ENCODE measurements around the gene ANAPC10. TPM values are rescaled to one million over a fixed set of nuclear protein-coding genes. Genes with fewer than 3 reads are reported as not detected.
A peak's percentile ranks its signal among the peaks of the same experiment; 100 is the strongest.

Gene ANAPC10
- total and polyA plus RNA-seq, 10 donors, result 12.0 to 42.2 (median 19.2) TPM

GRCh38 chr4:144969821-144970220 lies 128.2 kb downstream of the ANAPC10 start:
- TF ChIP-seq POLR2A (IDR thresholded peaks at IDR 0.05) (no peak), POLR2AphosphoS5 (IDR thresholded peaks at IDR 0.05) (no peak), CTCF (IDR thresholded peaks at IDR 0.05 in 8 of 11, conservative IDR thresholded peaks at IDR 0.05 in 3 of 11) (no peak)
- no peak for DNase-seq
- Histone ChIP-seq H3K9me3 (peaks cover 0 to 9% (median 1%) of the 10 kb centered on the region in 8 donors), H3K27ac (no peak overlapping the region), H3K27me3 (replicated peaks in 1 of 7) (no peaks in the 10 kb centered on the region), H3K4me3 (no peak overlapping the region), H3K36me3 (no peaks in the 10 kb centered on the region), H3K4me1 (no peaks in the 10 kb centered on the region)
- intact Hi-C loops (cut with DNase I; ENCODE audit: low total_unique reads), result no loop called here
- WGBS, 5 donors, result 79 to 94% (median 85%) methylated on average over 2 of the region's 2 CpGs

GRCh38 chr4:144968606-144969005 lies 129.4 kb downstream of the ANAPC10 start:
- 87 to 97% (median 91%) methylated on average over 3 of the region's 3 CpGs for WGBS, 5 donors
- no peak for TF ChIP-seq POLR2A (IDR thresholded peaks at IDR 0.05)
- no peak for TF ChIP-seq CTCF (IDR thresholded peaks at IDR 0.05 in 8 of 11, conservative IDR thresholded peaks at IDR 0.05 in 3 of 11)
- TF ChIP-seq POLR2AphosphoS5 (IDR thresholded peaks at IDR 0.05), result no peak

DNA sequence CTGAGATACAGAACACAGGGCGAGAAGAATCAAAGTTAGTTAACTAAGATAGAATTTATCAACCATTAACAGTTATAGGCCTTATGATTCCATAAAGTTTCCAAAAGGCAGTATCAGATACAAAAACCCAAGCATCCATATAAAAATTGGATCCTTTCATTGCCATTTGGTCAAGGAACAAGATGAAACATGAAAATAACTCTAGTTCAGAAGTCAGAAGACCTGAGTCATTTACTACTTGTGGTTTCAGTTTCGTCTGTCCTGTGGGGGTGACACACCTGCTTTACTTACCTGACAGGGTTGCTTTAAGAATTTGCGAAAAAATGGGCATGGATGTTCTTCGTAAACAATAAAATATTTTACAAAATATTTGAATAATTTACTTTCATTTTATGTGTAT lies 130.8 kb downstream of the ANAPC10 start:
- Histone ChIP-seq H3K36me3 (no peaks in the 10 kb centered on the region), H3K4me3 (no peak overlapping the region), H3K27me3 (replicated peaks in 1 of 7) (no peaks in the 10 kb centered on the region), H3K27ac (peak overlapping the region in 1 of 8 donors; percentile 10), H3K4me1 (no peaks in the 10 kb centered on the region), H3K9me3 (peaks cover 0 to under 1% (median 0%) of the 10 kb centered on the region in 8 donors)
- 83 to 89% (median 86%) methylated on average over 4 of the region's 4 CpGs for WGBS, 5 donors
- DNase-seq, result no peak
- TF ChIP-seq POLR2AphosphoS5 (IDR thresholded peaks at IDR 0.05) (no peak), CTCF (IDR thresholded peaks at IDR 0.05 in 8 of 11, conservative IDR thresholded peaks at IDR 0.05 in 3 of 11) (no peak), POLR2A (IDR thresholded peaks at IDR 0.05) (no peak)
- intact Hi-C loops (cut with DNase I; ENCODE audit: low total_unique reads), result no loop called here

More at GRCh38 chr4:144968606-144969005, 129.4 kb downstream of the ANAPC10 start:
- intact Hi-C loops (cut with DNase I; ENCODE audit: low total_unique reads), result no loop called here
- Histone ChIP-seq H3K36me3 (no peaks in the 10 kb centered on the region), H3K9me3 (no peaks in the 10 kb centered on the region), H3K27me3 (replicated peaks in 1 of 7) (no peaks in the 10 kb centered on the region), H3K4me3 (no peak overlapping the region), H3K27ac (no peak overlapping the region), H3K4me1 (no peaks in the 10 kb centered on the region)
- DNase-seq, result no peak

DNA sequence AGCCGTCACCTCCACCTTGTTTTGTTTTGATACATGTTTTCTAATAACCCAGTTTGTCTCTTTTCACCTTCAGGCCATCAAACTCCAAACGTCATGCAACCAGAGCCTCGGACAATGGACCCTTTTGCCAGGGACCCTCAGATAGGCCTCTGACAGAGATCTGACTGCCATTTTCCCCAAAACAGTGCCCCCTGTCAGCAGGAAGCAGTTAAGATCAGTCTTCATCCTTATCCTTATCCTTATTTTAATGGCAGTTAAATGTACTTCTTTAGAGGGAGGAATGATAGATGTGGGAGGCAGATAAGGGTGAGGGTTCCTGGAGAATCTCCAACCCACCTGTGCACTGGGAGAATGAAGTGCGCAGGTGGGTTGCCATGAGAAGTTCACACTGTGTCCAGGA lies 135.7 kb downstream of the ANAPC10 start:
- no peaks in the 10 kb centered on the region for H3K27me3 ChIP-seq (replicated peaks in 1 of 7)
- intact Hi-C loops (cut with DNase I; ENCODE audit: low total_unique reads), result no loop called here
- H3K4me3 ChIP-seq, result no peak overlapping the region
- H3K4me1 ChIP-seq, result no peaks in the 10 kb centered on the region
- H3K27ac ChIP-seq, result no peak overlapping the region
- TF ChIP-seq POLR2AphosphoS5 (IDR thresholded peaks at IDR 0.05) (no peak), POLR2A (IDR thresholded peaks at IDR 0.05) (no peak), CTCF (IDR thresholded peaks at IDR 0.05 in 8 of 11, conservative IDR thresholded peaks at IDR 0.05 in 3 of 11) (no peak)
- H3K36me3 ChIP-seq, result no peaks in the 10 kb centered on the region
- peaks cover 0 to 34% (median 25%) of the 10 kb centered on the region in 8 donors for H3K9me3 ChIP-seq
- 82 to 90% (median 87%) methylated on average over 4 of the region's 4 CpGs for WGBS, 5 donors
- DNase-seq, result no peak
